Effector memory CD4-positive, alpha-beta T cell (primary cell): Measurements from ENCODE around the gene FZD4.
"Not testable (repeated sequence)": the region's sequence is repeated elsewhere in the genome, so short reads cannot be mapped to it uniquely, and the experiment has no call there.

ENCODE experiments used
- DNase-seq, 3 donors: peaks; one replicate each; pipeline ENCODE4 v3.0.0-alpha.2; 2020
- H3K27ac ChIP-seq: 2 replicates; pipeline ENCODE4 v1.7.0; 2013; ENCODE audit warnings: mild to moderate bottlenecking, low read length, moderate library complexity; ENCODE audit not compliant: insufficient read depth, poor library complexity, severe bottlenecking
- H3K27me3 ChIP-seq: replicated peaks from 2 replicates; pipeline ENCODE4 v1.7.0; 2013; ENCODE audit warnings: mild to moderate bottlenecking, low read length; ENCODE audit not compliant: insufficient read depth, control insufficient read depth, poor library complexity, severe bottlenecking
- H3K36me3 ChIP-seq: 2 replicates; pipeline ENCODE4 v1.7.0; 2013; ENCODE audit warnings: mild to moderate bottlenecking, low read length, moderate library complexity; ENCODE audit not compliant: control insufficient read depth, insufficient read depth
- H3K4me1 ChIP-seq: 2 replicates; pipeline ENCODE4 v1.7.0; 2013; ENCODE audit warnings: low read length, mild to moderate bottlenecking; ENCODE audit not compliant: control insufficient read depth, insufficient read depth, poor library complexity, severe bottlenecking
- H3K4me3 ChIP-seq: 2 replicates; pipeline ENCODE4 v1.7.0; 2013; ENCODE audit warnings: low read length, low read depth, mild to moderate bottlenecking; ENCODE audit not compliant: insufficient read depth, poor library complexity, severe bottlenecking
- H3K9me3 ChIP-seq: 2 replicates; pipeline ENCODE4 v1.7.0; 2013; ENCODE audit warnings: mild to moderate bottlenecking, low read length, moderate library complexity; ENCODE audit not compliant: control insufficient read depth

Gene FZD4

DNA sequence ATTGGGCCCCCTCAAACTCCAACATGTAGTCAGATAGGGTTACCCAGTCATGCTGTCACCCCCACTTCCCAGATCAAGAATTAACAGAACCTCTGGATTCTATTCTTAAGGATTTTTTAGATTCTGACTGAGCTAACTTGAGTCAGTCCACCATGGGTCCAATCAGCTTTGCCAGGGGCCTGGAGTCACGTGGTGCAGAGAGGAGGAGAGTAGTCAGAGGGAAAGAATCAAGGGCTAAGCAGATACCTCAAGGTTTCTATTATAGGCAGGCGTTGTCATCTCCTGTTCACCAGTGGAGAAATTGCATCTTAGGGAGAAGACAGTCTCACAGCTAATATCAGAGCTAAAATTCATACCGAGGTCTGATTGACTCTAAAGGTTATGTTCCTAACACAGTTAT, 28.2 kb downstream of the FZD4 start:
- H3K27me3 ChIP-seq = no peaks in the 10 kb centered on the region
- H3K4me3 ChIP-seq = no peak overlapping the region
- H3K9me3 ChIP-seq = no peaks in the 10 kb centered on the region
- DNase-seq = no peak
- H3K27ac ChIP-seq = no peak overlapping the region
- no peaks in the 10 kb centered on the region for H3K4me1 ChIP-seq
- no peaks in the 10 kb centered on the region for H3K36me3 ChIP-seq

DNA sequence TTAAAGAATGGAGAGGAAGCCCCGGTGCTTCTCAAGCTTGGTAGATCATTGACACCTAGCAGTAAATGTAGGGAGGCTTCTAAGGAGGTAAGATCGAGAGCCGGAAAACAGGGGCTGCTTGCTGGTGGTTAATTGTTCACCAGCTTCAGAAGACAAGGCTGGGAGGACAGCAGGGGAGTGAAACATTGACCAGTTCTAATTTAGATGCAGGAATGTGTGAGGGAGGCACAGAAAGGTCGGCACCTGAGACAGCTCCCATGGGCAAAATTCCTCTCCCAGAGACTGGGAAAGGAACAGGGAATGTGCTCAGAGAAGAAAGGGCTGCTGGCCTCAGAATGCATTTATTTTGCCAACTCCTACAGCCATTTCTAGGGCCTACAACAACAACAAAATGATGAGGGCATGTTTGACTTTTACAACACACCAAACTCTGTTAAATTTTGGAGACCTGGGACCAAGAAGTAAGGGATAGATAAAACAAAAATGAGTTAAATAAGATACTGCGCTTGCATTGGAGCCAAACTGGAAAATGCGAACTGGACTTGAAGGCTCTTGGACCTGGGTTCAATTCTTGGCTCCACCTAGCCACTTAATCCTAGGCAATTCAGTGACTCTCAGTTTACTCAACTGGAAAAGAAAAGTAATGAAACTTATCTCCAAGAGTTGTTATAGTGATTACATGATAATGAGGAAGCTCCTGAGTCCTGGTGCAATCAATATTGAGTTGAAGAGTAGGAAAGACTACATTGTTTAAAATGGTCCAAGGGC, 31.0 kb downstream of the FZD4 start:
- Histone ChIP-seq H3K4me1 (no peaks in the 10 kb centered on the region), H3K27ac (no peak overlapping the region), H3K36me3 (no peaks in the 10 kb centered on the region), H3K9me3 (no peaks in the 10 kb centered on the region), H3K4me3 (no peak overlapping the region), H3K27me3 (no peaks in the 10 kb centered on the region)
- no peak for DNase-seq

DNA sequence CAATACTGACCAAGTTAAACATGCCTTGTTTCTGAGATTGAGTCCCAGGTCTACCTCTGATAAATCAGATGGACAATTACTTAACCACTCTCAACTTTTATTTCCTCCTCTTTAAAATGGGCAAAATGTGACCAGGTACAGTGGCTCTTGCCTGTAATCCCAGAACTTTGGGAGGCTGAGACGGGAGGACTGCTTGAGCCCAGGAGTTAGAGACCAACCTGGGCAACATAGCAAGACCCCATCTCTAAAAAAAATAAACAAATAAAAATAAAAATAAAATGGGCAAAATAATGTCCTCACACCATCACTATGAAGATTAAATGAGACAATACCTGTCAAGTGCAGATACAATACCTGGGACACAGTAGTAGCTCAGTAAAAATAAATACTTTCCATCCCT, 33.0 kb downstream of the FZD4 start:
- no peaks in the 10 kb centered on the region for H3K27me3 ChIP-seq
- DNase-seq = no peak
- H3K4me1 ChIP-seq = no peaks in the 10 kb centered on the region
- no peak overlapping the region for H3K27ac ChIP-seq
- no peaks in the 10 kb centered on the region for H3K9me3 ChIP-seq
- no peaks in the 10 kb centered on the region for H3K36me3 ChIP-seq
- no peak overlapping the region for H3K4me3 ChIP-seq

DNA sequence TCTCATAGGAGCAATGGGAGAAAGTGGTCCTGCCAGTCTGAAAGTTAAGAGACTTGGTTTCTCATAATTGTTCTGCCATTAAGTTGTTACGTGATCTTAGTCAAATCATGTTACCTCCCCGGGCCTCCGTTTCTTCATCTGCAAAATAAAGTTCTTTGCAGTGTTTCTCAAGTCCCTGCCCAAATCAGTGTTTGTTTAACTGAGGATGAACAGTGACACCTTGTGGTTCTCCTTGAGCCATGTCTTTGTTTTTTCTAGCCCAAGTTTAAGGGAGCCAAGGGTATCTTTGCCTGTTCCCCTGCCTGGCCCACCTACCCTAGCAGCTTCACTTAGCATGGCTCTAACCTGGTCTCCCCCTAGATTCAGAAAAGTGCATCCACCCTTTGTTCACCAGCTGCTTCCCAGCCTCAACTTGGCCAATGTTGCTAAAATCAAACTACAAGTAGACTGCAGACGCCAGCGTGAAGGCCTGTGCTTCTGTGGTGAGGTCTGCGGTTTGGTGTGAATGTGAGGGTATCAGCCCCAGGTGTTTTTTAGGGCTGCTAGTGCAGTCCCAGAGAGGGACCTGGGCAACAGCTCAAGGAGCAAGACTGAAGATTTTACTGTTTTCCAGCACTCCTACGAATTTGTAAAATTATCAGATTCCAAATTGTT, 35.5 kb downstream of the FZD4 start:
- Histone ChIP-seq H3K27ac (no peak overlapping the region), H3K36me3 (no peaks in the 10 kb centered on the region), H3K27me3 (no peaks in the 10 kb centered on the region), H3K9me3 (no peaks in the 10 kb centered on the region), H3K4me3 (no peak overlapping the region), H3K4me1 (no peaks in the 10 kb centered on the region)
- no peak for DNase-seq

DNA sequence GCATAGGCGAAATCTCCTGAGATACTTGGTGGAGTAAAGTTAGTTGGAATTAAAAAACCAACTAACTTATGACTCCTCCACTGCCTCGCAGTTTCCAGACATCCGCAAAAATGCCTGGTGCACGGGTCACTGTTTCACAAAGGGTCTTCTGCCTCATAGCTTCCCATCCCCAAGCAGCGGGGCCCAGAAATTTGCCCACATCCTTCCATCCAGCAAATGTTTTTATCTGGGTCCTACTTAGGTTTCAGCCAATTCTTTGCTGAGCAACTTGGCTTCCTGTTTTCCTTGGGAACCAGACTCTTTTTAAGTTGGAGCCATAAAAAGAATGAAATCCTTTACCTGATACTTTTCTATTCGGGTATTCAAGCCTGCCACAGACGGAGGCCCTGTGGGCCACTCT, 36.2 kb downstream of the FZD4 start:
- Histone ChIP-seq H3K36me3 (no peaks in the 10 kb centered on the region), H3K27me3 (no peaks in the 10 kb centered on the region), H3K4me1 (no peaks in the 10 kb centered on the region), H3K4me3 (no peak overlapping the region), H3K9me3 (no peaks in the 10 kb centered on the region), H3K27ac (no peak overlapping the region)
- no peak for DNase-seq

DNA sequence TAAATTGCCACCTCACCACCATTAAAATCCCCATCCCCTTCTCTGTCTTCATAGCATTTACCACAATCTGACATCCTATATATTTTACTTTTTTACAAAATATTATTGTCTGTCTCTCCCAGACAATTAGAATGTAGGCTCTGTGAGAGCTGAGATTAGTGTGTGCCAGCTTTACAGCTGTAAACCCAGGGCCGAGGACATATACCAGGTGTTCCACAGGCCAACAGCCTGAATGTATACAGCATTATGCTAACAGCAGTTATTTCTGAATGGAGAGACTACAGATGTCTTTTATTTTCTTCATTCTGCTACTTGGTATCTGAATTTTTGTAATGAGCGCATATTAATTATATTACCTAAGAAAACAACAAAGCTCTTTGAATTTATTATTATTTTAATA, 36.7 kb downstream of the FZD4 start:
- no peaks in the 10 kb centered on the region for H3K36me3 ChIP-seq
- no peaks in the 10 kb centered on the region for H3K27me3 ChIP-seq
- no peak overlapping the region for H3K4me3 ChIP-seq
- no peaks in the 10 kb centered on the region for H3K4me1 ChIP-seq
- H3K27ac ChIP-seq = no peak overlapping the region
- DNase-seq = no peak
- no peaks in the 10 kb centered on the region for H3K9me3 ChIP-seq

DNA sequence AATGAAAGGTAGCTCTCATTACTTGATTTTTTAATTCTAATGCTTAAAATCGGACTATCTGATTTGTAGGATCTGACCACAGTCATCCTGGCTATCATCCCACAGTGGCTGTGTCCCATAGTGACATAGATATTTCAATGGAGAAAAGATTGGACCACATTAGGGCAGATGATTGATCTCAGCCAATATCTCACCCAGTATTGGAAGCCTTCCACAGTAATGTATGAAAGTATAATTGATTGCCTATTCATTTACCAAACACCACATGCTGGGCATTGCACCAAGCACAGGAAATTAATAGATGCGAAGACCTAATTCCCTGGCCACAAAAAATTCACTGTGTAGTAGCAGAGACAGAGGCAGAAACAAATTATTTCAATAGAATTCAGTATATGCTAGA, 37.6 kb downstream of the FZD4 start:
- Histone ChIP-seq H3K27me3 (no peaks in the 10 kb centered on the region), H3K36me3 (no peaks in the 10 kb centered on the region), H3K4me1 (no peaks in the 10 kb centered on the region), H3K27ac (no peak overlapping the region), H3K4me3 (no peak overlapping the region), H3K9me3 (no peaks in the 10 kb centered on the region)
- DNase-seq = no peak

DNA sequence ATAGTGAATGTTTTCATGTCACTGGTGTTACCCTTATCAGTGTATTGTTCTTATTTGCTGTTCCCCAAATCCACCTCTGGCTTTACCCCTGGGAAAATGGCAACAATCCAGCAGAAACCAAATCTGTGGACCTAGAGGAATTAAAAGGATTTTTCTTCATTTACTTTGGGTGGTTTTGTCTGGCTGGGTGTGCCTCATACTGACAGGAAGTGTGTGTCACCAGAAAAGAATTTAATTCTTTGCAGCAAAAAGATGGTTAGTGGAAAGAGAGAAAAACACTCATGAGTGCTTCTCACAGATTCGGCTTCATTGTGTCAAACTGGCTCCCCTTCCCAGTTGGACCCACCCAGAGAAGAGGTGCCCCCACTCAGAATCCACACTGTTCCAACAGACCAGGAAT, 38.9 kb downstream of the FZD4 start:
- H3K27ac ChIP-seq = no peak overlapping the region
- no peak for DNase-seq
- no peaks in the 10 kb centered on the region for H3K27me3 ChIP-seq
- H3K36me3 ChIP-seq = no peaks in the 10 kb centered on the region
- H3K4me3 ChIP-seq = no peak overlapping the region
- H3K4me1 ChIP-seq = no peaks in the 10 kb centered on the region
- H3K9me3 ChIP-seq = no peaks in the 10 kb centered on the region

DNA sequence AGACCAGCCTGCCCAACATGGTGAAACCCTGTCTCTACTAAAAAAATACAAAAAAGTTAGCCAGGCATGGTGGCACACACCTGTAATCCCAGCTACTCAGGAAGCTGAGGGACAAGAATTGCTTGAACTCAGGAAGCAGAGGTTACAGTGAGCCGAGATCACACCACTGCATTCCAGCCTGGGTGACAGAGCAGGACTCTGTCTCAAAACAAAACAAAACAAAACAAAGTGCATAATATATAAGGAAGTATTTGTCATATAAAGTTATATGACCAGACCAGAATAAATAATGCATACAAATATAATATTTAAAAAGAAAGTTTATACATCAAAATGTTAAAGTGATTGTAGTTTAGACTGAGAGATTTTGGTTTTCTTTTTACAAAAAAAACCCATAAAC, 39.3 kb downstream of the FZD4 start:
- not testable (repeated sequence) for H3K4me3 ChIP-seq, H3K27ac ChIP-seq, H3K27me3 ChIP-seq

DNA sequence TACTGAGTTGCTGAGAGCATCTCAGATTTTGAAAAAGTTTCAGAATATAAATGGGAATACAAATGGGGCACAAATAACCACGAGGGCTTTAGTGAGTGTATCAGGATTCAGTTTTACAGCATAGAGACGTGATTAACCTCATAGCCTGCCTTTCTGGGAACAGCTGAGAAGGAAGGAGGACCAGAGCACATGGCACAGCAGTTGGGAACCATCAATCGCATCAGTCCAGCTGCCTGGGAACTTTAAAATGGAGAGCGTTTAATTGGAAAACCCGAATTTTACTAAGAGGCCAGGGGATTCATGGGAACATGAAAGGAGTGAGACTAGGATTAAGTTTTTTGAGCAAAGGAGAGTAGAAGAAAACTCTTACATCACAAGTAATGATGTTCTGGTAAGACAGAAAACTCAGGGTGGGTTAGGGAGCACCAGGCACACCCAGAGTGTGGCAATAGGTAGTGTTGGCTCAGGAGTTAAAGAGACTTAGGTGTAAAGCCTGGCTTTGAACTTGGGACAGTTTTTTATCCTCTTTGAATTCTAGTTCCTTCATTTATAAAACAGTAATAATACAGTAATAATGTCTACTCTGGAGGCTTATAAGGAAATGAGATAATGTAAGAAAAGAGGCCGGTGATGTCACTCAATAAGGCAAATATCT, 40.2 kb downstream of the FZD4 start:
- H3K27ac ChIP-seq = no peak overlapping the region
- no peaks in the 10 kb centered on the region for H3K36me3 ChIP-seq
- no peak overlapping the region for H3K4me3 ChIP-seq
- no peaks in the 10 kb centered on the region for H3K9me3 ChIP-seq
- no peaks in the 10 kb centered on the region for H3K4me1 ChIP-seq
- DNase-seq = no peak
- H3K27me3 ChIP-seq = no peaks in the 10 kb centered on the region

More for the DNA sequence above, 39.3 kb downstream of the FZD4 start:
- not testable (repeated sequence) for H3K4me1 ChIP-seq, DNase-seq, H3K9me3 ChIP-seq, H3K36me3 ChIP-seq
